Measurements from ENCODE around the gene ZFAND6. TPM values are rescaled to one million over a fixed set of nuclear protein-coding genes. Genes with fewer than 3 reads are reported as not detected.

Gene ZFAND6
- total and polyA plus RNA-seq, 4 donors: 47.6 to 102 (median 82.4) TPM

DNA sequence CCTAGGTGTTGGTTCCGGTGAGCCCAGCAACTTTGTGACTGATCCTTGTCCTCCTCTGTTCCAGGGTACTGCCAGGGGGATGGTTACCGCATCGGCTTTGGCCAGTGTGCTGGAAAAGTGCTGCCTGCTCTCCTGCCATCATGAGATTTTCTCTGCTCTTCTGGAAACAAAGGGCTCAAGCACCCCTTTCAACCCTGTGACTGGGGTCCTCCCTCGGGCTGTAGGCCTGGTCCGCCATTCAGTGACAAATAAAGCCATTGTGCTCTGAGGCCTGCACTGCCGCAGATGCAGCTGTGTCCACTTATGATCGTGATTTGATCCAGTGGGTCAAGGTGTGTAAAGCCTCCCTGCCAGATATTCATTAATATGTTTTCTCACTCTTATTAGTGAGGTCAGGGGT lies 126.6 kb downstream of the ZFAND6 start:
- no peak for DNase-seq (ENCODE audit: low spot score)
- H3K36me3 ChIP-seq (ENCODE audit: control insufficient read depth in 4 of 4, insufficient read depth in 3 of 4, low read depth in 1 of 4, low read length in 3 of 4): peaks cover 19 to 69% (median 55%) of the 10 kb centered on the region in 4 donors
- no peak overlapping the region for H3K4me3 ChIP-seq (ENCODE audit: low read depth in 1 of 3, low read length in 3 of 3)
- no peak for TF ChIP-seq EGR1 (IDR thresholded peaks at IDR 0.05; ENCODE audit: low read depth in 2 of 2)
- TF ChIP-seq, protein P1, sequence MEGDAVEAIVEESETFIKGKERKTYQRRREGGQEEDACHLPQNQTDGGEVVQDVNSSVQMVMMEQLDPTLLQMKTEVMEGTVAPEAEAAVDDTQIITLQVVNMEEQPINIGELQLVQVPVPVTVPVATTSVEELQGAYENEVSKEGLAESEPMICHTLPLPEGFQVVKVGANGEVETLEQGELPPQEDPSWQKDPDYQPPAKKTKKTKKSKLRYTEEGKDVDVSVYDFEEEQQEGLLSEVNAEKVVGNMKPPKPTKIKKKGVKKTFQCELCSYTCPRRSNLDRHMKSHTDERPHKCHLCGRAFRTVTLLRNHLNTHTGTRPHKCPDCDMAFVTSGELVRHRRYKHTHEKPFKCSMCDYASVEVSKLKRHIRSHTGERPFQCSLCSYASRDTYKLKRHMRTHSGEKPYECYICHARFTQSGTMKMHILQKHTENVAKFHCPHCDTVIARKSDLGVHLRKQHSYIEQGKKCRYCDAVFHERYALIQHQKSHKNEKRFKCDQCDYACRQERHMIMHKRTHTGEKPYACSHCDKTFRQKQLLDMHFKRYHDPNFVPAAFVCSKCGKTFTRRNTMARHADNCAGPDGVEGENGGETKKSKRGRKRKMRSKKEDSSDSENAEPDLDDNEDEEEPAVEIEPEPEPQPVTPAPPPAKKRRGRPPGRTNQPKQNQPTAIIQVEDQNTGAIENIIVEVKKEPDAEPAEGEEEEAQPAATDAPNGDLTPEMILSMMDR (IDR thresholded peaks at IDR 0.05; ENCODE audit: low read depth, low read length, missing input control): no peak
- H3K9me3 ChIP-seq (ENCODE audit: control insufficient read depth in 4 of 4, low read length in 3 of 4): no peaks in the 10 kb centered on the region
- no peaks in the 10 kb centered on the region for H3K4me1 ChIP-seq (ENCODE audit: control insufficient read depth in 4 of 4, insufficient read depth in 4 of 4, low read length in 3 of 4)
- H3K9ac ChIP-seq (ENCODE audit: low read depth in 1 of 2, low read length in 2 of 2): no peak overlapping the region
- H3K27ac ChIP-seq (ENCODE audit: low read depth in 1 of 2, low read length in 2 of 2): no peak overlapping the region
- WGBS: 98% methylated on average over 7 of the region's 7 CpGs
- H3K27me3 ChIP-seq (ENCODE audit: control insufficient read depth in 4 of 4, insufficient read depth in 4 of 4, low read length in 3 of 4): no peaks in the 10 kb centered on the region

DNA sequence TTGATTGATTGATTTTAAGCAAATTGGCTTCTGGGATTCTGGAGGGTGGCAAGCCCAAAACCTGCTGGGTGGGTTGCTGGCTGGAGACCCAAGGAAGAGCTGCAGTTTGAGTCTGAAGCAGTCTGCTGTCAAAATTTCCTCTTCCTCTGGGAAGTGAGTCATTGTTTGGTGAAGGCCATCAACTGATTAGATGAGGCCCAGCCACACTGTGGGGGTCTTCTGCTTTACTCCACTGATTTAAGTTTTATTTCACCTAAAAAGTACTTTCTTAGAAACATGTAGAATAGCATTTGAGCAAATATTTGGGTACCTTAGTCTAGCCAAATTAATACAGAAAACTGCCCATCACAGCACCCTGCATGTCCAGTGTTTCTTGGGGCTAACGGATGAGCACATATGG lies 127.1 kb downstream of the ZFAND6 start:
- Histone ChIP-seq H3K4me3 (ENCODE audit: low read depth in 1 of 3, low read length in 3 of 3) (no peak overlapping the region), H3K4me1 (ENCODE audit: control insufficient read depth in 4 of 4, insufficient read depth in 4 of 4, low read length in 3 of 4) (no peaks in the 10 kb centered on the region), H3K36me3 (ENCODE audit: control insufficient read depth in 4 of 4, insufficient read depth in 3 of 4, low read depth in 1 of 4, low read length in 3 of 4) (peaks cover 19 to 65% (median 50%) of the 10 kb centered on the region in 4 donors), H3K9ac (ENCODE audit: low read depth in 1 of 2, low read length in 2 of 2) (no peak overlapping the region), H3K27me3 (ENCODE audit: control insufficient read depth in 4 of 4, insufficient read depth in 4 of 4, low read length in 3 of 4) (no peaks in the 10 kb centered on the region), H3K9me3 (ENCODE audit: control insufficient read depth in 4 of 4, low read length in 3 of 4) (no peaks in the 10 kb centered on the region), H3K27ac (ENCODE audit: low read depth in 1 of 2, low read length in 2 of 2) (no peak overlapping the region)
- 98% methylated on average over 1 of the region's 1 CpG for WGBS
- DNase-seq (ENCODE audit: low spot score): no peak
- TF ChIP-seq, protein P2, sequence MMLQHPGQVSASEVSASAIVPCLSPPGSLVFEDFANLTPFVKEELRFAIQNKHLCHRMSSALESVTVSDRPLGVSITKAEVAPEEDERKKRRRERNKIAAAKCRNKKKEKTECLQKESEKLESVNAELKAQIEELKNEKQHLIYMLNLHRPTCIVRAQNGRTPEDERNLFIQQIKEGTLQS (IDR thresholded peaks at IDR 0.05): no peak
- no peak for TF ChIP-seq YY1 (IDR thresholded peaks at IDR 0.05)
- TF ChIP-seq, protein P1 (IDR thresholded peaks at IDR 0.05; ENCODE audit: low read depth, low read length, missing input control): no peak
- TF ChIP-seq ZBTB33 (IDR thresholded peaks at IDR 0.05): no peak

Small RNA genes within 50 kb of the gene (small RNA-seq; reads per million reads assigned to genes)
- not detected for gene RF00017

Other genes with a start within 250 kb of the ZFAND6 start
- 100 to 1,000 TPM in 1 of 2 donors, 10 to 100 TPM in 1; 40.9 to 140 TPM for gene MTHFS, start 162.7 kb upstream of the ZFAND6 start, total RNA-seq
- gene MTHFS, start 162.7 kb upstream of the ZFAND6 start, polyA plus RNA-seq: 100 to 1,000 TPM; 175 to 338 TPM
- 1 to 10 TPM; 1.8 to 2.9 TPM for gene BCL2A1, start 88.5 kb upstream of the ZFAND6 start, total RNA-seq
- gene BCL2A1, start 88.5 kb upstream of the ZFAND6 start, polyA plus RNA-seq: under 1 TPM; 0.50 to 0.71 TPM
- 100 to 1,000 TPM in 1 of 2 donors, 10 to 100 TPM in 1; 42.1 to 195 TPM for gene FAH, start 93.3 kb downstream of the ZFAND6 start, total RNA-seq
- 100 to 1,000 TPM; 176 to 226 TPM for gene FAH, start 93.3 kb downstream of the ZFAND6 start, polyA plus RNA-seq
- 1 to 10 TPM; 3.1 to 4.1 TPM for gene CTXND1, start 192.5 kb downstream of the ZFAND6 start, total RNA-seq
- gene CTXND1, start 192.5 kb downstream of the ZFAND6 start, polyA plus RNA-seq: 1 to 10 TPM; 2.9 to 3.1 TPM

Data from liver (tissue), 10 donors.